ENCODE data around the gene NFIA.

Gene NFIA

GRCh38 chr1:61085206-61085982 lies 3.0 kb downstream of the NFIA start:
- Histone ChIP-seq H3K9me3 (replicated peaks in 1 of 11) (no peaks in the 10 kb centered on the region), H4K20me1 (peaks cover 0 to 46% (median 28%) of the 10 kb centered on the region in 11 experiments; a peak in 18 of 22 replicates), H3K4me1 (peaks cover 3 to 17% (median 12%) of the 10 kb centered on the region in 10 experiments; a peak in 17 of 20 replicates), H3K27ac (no peak overlapping the region), H3K4me2 (no peak overlapping the region), H3K4me3 (no peak overlapping the region), H3K27me3 (peaks cover 79 to 97% (median 88%) of the 10 kb centered on the region in 11 experiments), H3K9ac (no peak overlapping the region), H3K36me3 (no peaks in the 10 kb centered on the region; a peak in 1 of 22 replicates)
- no peak for TF ChIP-seq Cebpa-rat (IDR thresholded peaks at IDR 0.05)

- no peaks in the 10 kb centered on the region; a peak in 1 of 22 replicates for H3K36me3 ChIP-seq
- peaks cover 72 to 97% (median 81%) of the 10 kb centered on the region in 11 experiments for H3K27me3 ChIP-seq
- peaks cover 0 to 17% (median 12%) of the 10 kb centered on the region in 10 experiments; a peak in 16 of 20 replicates for H3K4me1 ChIP-seq
- no peak overlapping the region for H3K4me2 ChIP-seq
- H3K9me3 ChIP-seq (replicated peaks in 1 of 11), result no peaks in the 10 kb centered on the region
- no peak overlapping the region for H3K4me3 ChIP-seq
- no peak for TF ChIP-seq Cebpa-rat (IDR thresholded peaks at IDR 0.05)
- H3K9ac ChIP-seq, result no peak overlapping the region
- peaks cover 0 to 38% (median 21%) of the 10 kb centered on the region in 11 experiments; a peak in 18 of 22 replicates for H4K20me1 ChIP-seq
- H3K27ac ChIP-seq, result no peak overlapping the region
These were observed 3.8 kb downstream of the NFIA start for GRCh38 chr1:61085983-61086644.

GRCh38 chr1:61087571-61087970 lies 5.2 kb downstream of the NFIA start:
- Histone ChIP-seq H3K9ac (no peak overlapping the region), H3K36me3 (no peaks in the 10 kb centered on the region; a peak in 1 of 22 replicates), H3K9me3 (replicated peaks in 1 of 11) (no peaks in the 10 kb centered on the region), H3K4me1 (peaks cover 0 to 12% (median 10%) of the 10 kb centered on the region in 10 experiments; a peak in 16 of 20 replicates), H3K27ac (no peak overlapping the region), H4K20me1 (peaks cover 0 to 27% (median 14%) of the 10 kb centered on the region in 11 experiments; a peak in 17 of 22 replicates), H3K27me3 (peaks cover 57 to 82% (median 70%) of the 10 kb centered on the region in 11 experiments), H3K4me2 (no peak overlapping the region), H3K4me3 (no peak overlapping the region)
- no peak for TF ChIP-seq Cebpa-rat (IDR thresholded peaks at IDR 0.05)

GRCh38 chr1:61088163-61088974 lies 6.0 kb downstream of the NFIA start:
- Histone ChIP-seq H3K27ac (no peak overlapping the region), H3K36me3 (no peaks in the 10 kb centered on the region; a peak in 1 of 22 replicates), H4K20me1 (peaks cover 0 to 20% (median 7%) of the 10 kb centered on the region in 11 experiments; a peak in 16 of 22 replicates), H3K4me1 (peaks cover 0 to 5% (median 3%) of the 10 kb centered on the region in 10 experiments; a peak in 14 of 20 replicates), H3K4me3 (no peak overlapping the region), H3K9ac (no peak overlapping the region), H3K9me3 (replicated peaks in 1 of 11) (no peaks in the 10 kb centered on the region), H3K4me2 (no peak overlapping the region), H3K27me3 (peaks cover 49 to 74% (median 62%) of the 10 kb centered on the region in 11 experiments)
- TF ChIP-seq Cebpa-rat (IDR thresholded peaks at IDR 0.05), result no peak

- peaks cover 39 to 65% (median 53%) of the 10 kb centered on the region in 11 experiments for H3K27me3 ChIP-seq
These were observed 7.0 kb downstream of the NFIA start for GRCh38 chr1:61089338-61089737.

DNA sequence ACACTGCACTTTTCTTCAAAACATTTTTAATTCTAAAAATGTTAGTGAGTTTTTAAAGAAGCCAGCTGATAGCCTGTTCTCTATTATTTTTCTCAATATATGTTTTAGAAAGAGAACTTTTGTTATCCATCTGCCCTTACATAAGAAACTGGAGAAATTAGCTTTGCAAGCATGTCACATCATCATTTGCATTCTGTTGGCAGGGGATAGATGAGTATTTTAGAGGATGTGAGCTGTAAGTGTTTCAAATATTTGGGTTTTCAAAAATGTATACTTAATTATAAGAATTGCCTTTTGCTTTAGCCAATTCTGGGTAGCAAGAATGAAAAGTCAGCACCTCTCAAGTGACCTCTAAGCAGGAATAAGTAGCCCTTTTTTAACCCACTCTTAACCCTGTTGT lies 7.4 kb downstream of the NFIA start:
- H3K27ac ChIP-seq, result no peak overlapping the region
- H3K4me1 ChIP-seq, result no peaks in the 10 kb centered on the region
- no peak overlapping the region for H3K4me2 ChIP-seq
- H3K36me3 ChIP-seq, result no peaks in the 10 kb centered on the region; a peak in 1 of 22 replicates
- H4K20me1 ChIP-seq, result peaks cover 0 to 8% (median 0%) of the 10 kb centered on the region in 11 experiments; a peak in 2 of 22 replicates
- no peak overlapping the region for H3K4me3 ChIP-seq
- TF ChIP-seq Cebpa-rat (IDR thresholded peaks at IDR 0.05), result no peak
- no peak overlapping the region for H3K9ac ChIP-seq
- peaks cover 35 to 63% (median 49%) of the 10 kb centered on the region in 11 experiments for H3K27me3 ChIP-seq
- no peaks in the 10 kb centered on the region for H3K9me3 ChIP-seq (replicated peaks in 1 of 11)

More at GRCh38 chr1:61089338-61089737, 7.0 kb downstream of the NFIA start:
- no peaks in the 10 kb centered on the region for H3K4me1 ChIP-seq
- no peaks in the 10 kb centered on the region for H3K9me3 ChIP-seq (replicated peaks in 1 of 11)
- H3K9ac ChIP-seq, result no peak overlapping the region
- no peak overlapping the region for H3K27ac ChIP-seq
- no peaks in the 10 kb centered on the region; a peak in 1 of 22 replicates for H3K36me3 ChIP-seq
- H3K4me2 ChIP-seq, result no peak overlapping the region
- no peak overlapping the region for H3K4me3 ChIP-seq
- peaks cover 0 to 11% (median 0%) of the 10 kb centered on the region in 11 experiments; a peak in 3 of 22 replicates for H4K20me1 ChIP-seq
- TF ChIP-seq Cebpa-rat (IDR thresholded peaks at IDR 0.05), result no peak

GRCh38 chr1:61090546-61091202 lies 8.3 kb downstream of the NFIA start:
- no peak for TF ChIP-seq Cebpa-rat (IDR thresholded peaks at IDR 0.05)
- Histone ChIP-seq H3K36me3 (no peaks in the 10 kb centered on the region; a peak in 1 of 22 replicates), H3K4me3 (no peak overlapping the region), H4K20me1 (peaks cover 0 to 7% (median 0%) of the 10 kb centered on the region in 11 experiments; a peak in 1 of 22 replicates), H3K27ac (no peak overlapping the region), H3K9ac (no peak overlapping the region), H3K27me3 (peaks cover 26 to 54% (median 39%) of the 10 kb centered on the region in 11 experiments), H3K9me3 (replicated peaks in 1 of 11) (no peaks in the 10 kb centered on the region), H3K4me1 (no peaks in the 10 kb centered on the region), H3K4me2 (no peak overlapping the region)

GRCh38 chr1:61091455-61091854 lies 9.1 kb downstream of the NFIA start:
- Histone ChIP-seq H4K20me1 (peaks cover 0 to 5% (median 0%) of the 10 kb centered on the region in 11 experiments; a peak in 1 of 22 replicates), H3K27me3 (peaks cover 18 to 46% (median 32%) of the 10 kb centered on the region in 11 experiments; a peak in 21 of 22 replicates), H3K27ac (no peak overlapping the region), H3K36me3 (no peaks in the 10 kb centered on the region; a peak in 1 of 22 replicates), H3K9me3 (replicated peaks in 1 of 11) (no peaks in the 10 kb centered on the region), H3K9ac (no peak overlapping the region), H3K4me2 (no peak overlapping the region), H3K4me3 (no peak overlapping the region), H3K4me1 (no peaks in the 10 kb centered on the region)
- no peak for TF ChIP-seq Cebpa-rat (IDR thresholded peaks at IDR 0.05)

Measured in BLaER1 treated with 17β-estradiol and CSF1 and Interleukin-3, amounts not matched to agents 10 nM and 100 nM (cell line).